ENCODE results near the gene KIAA1958.

DNA sequence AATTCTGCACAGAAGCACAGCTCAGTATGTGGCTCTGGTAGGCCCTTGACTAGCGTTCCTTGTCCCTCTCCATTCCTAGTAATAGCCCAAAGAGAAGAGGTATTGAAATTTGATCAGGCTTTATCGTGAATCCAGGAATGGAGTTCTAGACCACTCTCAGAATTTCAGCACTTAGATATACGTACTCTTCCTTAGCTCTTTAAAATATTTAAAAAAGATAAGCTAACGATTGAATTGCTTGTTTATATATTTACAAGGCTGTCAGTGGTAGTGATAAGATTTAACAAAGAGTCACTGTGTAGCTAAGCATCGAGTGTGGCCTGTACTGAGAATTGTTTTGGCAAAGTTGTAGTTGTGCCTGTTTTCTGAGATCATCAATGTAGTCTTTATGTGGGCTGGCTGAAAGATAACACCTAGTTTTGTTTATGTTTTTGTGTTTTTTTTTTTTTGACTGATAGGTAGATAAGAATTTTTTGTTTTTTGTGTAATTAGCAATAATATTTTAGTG is 2.5 kb downstream of the KIAA1958 start:
- TF ChIP-seq CTCF (IDR thresholded peaks at IDR 0.05) = no peak
- no peak for TF ChIP-seq POLR2AphosphoS5 (IDR thresholded peaks at IDR 0.05)
- TF ChIP-seq POLR2A (IDR thresholded peaks at IDR 0.05) = no peak
